NB4 (cell line): Measurements from ENCODE around the gene NCAM1.

ENCODE experiments used
- DNase-seq: peaks from one replicate; pipeline ENCODE4 v3.0.0; 2010; ENCODE audit warnings: low read depth
- H3K4me3 ChIP-seq: one replicate; pipeline ENCODE4 v1.5.1; 2011; ENCODE audit warnings: mild to moderate bottlenecking, low read depth, low read length, moderate library complexity
- CTCF ChIP-seq: IDR thresholded peaks from one replicate; pipeline ENCODE4 v1.5.1; 2012; ENCODE audit warnings: low read depth, low read length
- MAX ChIP-seq: IDR thresholded peaks from 2 replicates; pipeline ENCODE4 v1.6.1; 2011; ENCODE audit warnings: low read depth, low read length
- MYC ChIP-seq: IDR thresholded peaks from 2 replicates; pipeline ENCODE4 v1.6.1; 2011; ENCODE audit warnings: low read depth, low read length
- POLR2A ChIP-seq: IDR thresholded peaks from 2 replicates; pipeline ENCODE4 v1.6.1; 2011; ENCODE audit warnings: mild to moderate bottlenecking; ENCODE audit not compliant: insufficient read length; ENCODE audit errors: extremely low read depth

The NCAM1 gene

GRCh38 chr11:113006896-113007445 lies 45.8 kb downstream of the NCAM1 start:
- no peak overlapping the region for H3K4me3 ChIP-seq
- no peak for DNase-seq
- no peak for TF ChIP-seq CTCF
- no peak for TF ChIP-seq POLR2A
- no peak for TF ChIP-seq MAX
- TF ChIP-seq MYC = no peak

GRCh38 chr11:113014262-113015097 lies 53.3 kb downstream of the NCAM1 start:
- TF ChIP-seq MAX (no peak), POLR2A (no peak), CTCF (no peak), MYC (no peak)
- peak; percentile 11 for DNase-seq

GRCh38 chr11:113015098-113015455 lies 53.9 kb downstream of the NCAM1 start:
- DNase-seq = no peak
- H3K4me3 ChIP-seq = no peak overlapping the region
- TF ChIP-seq POLR2A (no peak), MAX (no peak), MYC (no peak), CTCF (no peak)

More at GRCh38 chr11:113014262-113015097, 53.3 kb downstream of the NCAM1 start:
- H3K4me3 ChIP-seq = no peak overlapping the region

GRCh38 chr11:113016905-113017304 lies 55.7 kb downstream of the NCAM1 start:
- DNase-seq = peak; percentile 49
- H3K4me3 ChIP-seq = no peak overlapping the region
- no peak for TF ChIP-seq CTCF
- no peak for TF ChIP-seq MYC
- no peak for TF ChIP-seq MAX
- TF ChIP-seq POLR2A = no peak

GRCh38 chr11:113018913-113019312 lies 57.7 kb downstream of the NCAM1 start:
- H3K4me3 ChIP-seq = no peak overlapping the region
- no peak for TF ChIP-seq POLR2A
- no peak for DNase-seq

- no peak overlapping the region for H3K4me3 ChIP-seq
- peak; percentile 16 for DNase-seq
- TF ChIP-seq POLR2A (no peak), MAX (no peak), CTCF (no peak), MYC (no peak)
Measured at GRCh38 chr11:113019711-113020110, 58.5 kb downstream of the NCAM1 start.
